GM18498 (cell line): ENCODE results near the gene RCBTB1.
A peak's percentile ranks its signal among the peaks of the same experiment; 100 is the strongest.
"Not testable (repeated sequence)": the region's sequence is repeated elsewhere in the genome, so short reads cannot be mapped to it uniquely, and the experiment has no call there.

Experiments used
- ATAC-seq: cut with Tn5 transposase; IDR thresholded peaks from one replicate; pipeline ENCODE4 v1.9.1; 2021; ENCODE audit warnings: mild to moderate bottlenecking, moderate library complexity; ENCODE audit not compliant: unreplicated experiment

RCBTB1 gene

DNA sequence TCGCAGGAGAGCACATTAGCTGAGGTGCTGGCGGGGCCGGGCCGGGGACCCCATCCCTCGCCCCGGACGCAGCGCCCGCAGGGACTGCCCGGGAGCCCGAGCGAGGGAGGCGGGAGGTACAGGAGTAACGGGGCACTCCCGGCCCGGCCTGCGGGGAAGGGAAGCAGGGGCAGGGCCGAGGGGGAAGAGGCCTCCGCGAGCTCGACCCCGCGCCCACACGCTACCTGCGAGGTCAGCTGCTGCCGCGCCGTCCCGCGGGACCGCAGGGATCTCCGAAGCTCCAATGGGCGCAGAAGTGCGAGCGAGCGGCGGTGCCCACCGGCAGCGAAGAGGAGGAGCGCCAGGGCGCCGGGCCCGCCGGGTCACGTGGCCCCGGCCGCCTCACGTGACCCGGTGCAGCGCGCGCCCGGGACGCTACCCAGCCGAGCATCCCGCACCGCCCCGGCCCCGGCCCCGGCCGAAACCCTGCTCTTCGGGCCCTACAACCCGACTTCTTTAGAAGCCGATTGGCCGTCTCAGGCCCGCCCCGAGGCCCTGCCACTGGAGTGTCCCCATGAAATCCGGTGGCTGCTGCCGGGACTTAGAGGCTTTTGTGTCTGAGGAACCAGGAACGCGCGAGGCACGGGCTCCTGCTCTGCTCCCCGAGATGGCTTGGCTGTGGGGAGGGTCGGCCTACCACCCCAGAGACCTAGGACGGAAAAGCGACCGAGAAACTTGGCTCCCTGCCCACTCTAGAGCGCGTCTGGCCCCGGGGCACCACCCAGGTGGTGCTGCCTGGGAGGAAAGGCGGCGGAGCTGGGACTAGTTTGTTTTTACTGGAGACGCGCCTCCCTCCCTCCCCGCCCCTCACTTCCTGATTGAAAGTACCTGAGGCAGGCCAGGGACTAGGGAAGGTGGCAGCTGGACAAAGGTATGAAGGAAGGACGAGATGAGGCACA is at the start of gene RCBTB1:
RCBTB1 (minus strand) TSS at position 339 of the 938 bp plus-strand sequence. CDS start 18,279 bp downstream, outside the sequence.
- ATAC-seq, result peak; percentile 95

DNA sequence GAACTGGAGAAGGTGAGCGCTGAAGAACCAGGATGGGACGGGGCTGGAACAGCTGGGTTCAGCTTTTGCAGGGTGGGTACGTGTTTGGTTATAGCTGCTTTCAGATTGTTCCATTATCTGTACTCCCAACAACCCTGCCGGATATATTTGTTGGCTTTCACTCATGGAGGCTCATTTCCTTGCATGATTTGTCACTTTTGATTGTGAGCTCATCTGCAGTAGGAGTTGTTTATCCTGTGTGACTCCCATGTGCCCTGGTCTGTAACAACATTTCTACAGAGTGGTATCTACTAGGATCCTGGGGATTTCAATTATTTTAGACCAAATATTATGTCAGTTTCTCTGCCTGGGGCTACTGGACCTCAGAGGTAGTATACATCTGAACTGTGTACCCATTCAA is 48.4 kb upstream of the RCBTB1 start:
- ATAC-seq, result no peak

- no peak for ATAC-seq
Observed at GRCh38 chr13:49632156-49632555, 46.8 kb upstream of the RCBTB1 start.

DNA sequence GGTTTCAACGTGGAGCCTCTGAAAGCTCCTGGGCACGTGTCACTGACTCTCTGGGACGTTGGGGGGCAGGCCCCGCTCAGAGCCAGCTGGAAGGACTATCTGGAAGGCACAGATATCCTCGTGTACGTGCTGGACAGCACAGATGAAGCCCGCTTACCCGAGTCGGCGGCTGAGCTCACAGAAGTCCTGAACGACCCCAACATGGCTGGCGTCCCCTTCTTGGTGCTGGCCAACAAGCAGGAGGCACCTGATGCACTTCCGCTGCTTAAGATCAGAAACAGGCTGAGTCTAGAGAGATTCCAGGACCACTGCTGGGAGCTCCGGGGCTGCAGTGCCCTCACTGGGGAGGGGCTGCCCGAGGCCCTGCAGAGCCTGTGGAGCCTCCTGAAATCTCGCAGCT is 45.2 kb upstream of the RCBTB1 start:
- ATAC-seq, result no peak

DNA sequence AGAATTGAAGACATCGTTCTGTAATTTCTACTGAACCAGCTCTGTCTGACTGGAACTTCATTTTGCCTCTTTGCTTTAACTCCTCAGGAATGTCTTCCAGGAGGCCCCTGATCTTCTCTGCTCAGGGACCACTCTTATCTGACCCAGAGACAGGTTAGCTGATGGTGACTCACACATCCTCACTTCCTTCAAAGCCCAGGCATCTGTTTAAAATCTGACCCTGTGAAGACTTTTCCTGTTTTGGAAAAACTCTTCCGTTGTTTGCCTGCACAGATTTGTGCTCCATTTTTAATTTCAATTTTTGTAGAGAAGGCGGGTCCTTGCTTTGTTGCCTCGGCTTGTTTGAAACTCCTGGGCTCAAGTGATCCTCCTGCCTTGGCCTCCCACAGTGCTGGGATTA is 44.6 kb upstream of the RCBTB1 start:
- no peak for ATAC-seq

GRCh38 chr13:49629196-49629938 is 44.0 kb upstream of the RCBTB1 start:
- ATAC-seq, result no peak

DNA sequence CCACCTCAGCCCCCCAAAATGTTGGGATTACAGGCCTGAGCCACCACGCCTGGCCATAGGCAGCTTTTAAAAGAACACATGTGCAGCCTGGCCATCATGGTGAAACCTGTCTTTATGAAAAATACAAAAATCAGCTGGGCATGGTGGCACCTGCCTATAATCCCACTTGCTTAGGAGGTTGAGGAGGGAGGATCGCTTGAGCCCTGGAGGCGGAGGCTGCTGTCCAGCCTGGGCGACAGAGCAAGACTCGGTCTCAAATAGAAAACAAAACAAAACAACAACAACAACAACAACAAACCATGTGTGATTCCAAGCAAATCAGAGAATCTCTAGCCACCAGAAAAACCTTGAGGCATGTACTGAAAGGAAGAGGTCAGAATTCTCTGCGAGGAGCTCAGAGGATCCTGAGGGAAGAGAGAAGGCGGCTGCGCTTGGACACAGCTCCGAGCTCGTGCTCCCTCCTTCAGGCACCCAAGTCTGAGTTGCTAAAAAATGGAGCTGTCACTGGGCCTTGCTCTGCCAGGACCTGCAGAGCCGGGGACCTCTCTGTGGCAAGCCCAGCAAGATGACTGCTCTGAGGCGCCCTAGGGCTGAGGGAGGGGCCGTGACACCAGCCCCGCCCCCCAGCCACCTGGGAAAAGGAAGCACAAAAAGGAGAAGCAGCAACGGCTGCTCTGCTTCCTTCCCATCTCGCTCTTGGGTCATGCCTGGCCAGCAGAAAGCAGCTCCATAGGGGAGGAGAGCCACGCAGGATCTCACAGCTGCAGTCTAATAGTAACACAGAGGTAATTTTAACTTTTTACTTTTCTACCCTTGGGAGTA is 42.7 kb upstream of the RCBTB1 start, which contains the start of gene ARL11:
ARL11 (plus strand) TSS at position 677 of the 822 bp plus-strand sequence. CDS start 1,941 bp downstream, outside the sequence.
- peak; percentile 93 for ATAC-seq

- ATAC-seq, result no peak
Observed at GRCh38 chr13:49625392-49626079, 40.2 kb upstream of the RCBTB1 start.

- ATAC-seq, result no peak
Observed at GRCh38 chr13:49624229-49624628, 38.9 kb upstream of the RCBTB1 start.

GRCh38 chr13:49622174-49622946 is 37.0 kb upstream of the RCBTB1 start:
- no peak for ATAC-seq

DNA sequence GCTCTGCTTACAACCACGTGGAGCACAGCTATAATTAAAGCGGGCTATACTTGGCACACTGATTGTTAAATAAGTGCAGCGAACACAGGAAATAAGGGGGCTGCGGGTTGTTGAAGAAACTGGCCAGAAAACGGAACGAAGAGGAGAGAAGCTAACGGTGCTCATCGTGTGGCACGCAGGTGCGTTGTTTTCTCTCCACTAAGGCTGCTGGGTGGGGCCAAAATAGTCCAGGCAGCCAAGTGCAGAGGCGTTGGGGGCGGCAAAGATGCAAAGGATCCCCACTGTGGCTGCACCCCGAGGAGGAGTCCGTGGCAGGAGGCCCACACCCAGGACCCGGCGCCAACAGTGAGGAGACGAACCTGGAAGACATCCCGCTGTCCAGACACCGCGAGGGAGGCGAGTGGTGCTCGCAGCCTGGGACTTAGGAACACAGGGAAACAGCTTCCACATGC is 34.8 kb upstream of the RCBTB1 start:
- ATAC-seq, result peak; percentile 85

GRCh38 chr13:49616676-49617065 is 31.3 kb upstream of the RCBTB1 start:
- no peak for ATAC-seq

DNA sequence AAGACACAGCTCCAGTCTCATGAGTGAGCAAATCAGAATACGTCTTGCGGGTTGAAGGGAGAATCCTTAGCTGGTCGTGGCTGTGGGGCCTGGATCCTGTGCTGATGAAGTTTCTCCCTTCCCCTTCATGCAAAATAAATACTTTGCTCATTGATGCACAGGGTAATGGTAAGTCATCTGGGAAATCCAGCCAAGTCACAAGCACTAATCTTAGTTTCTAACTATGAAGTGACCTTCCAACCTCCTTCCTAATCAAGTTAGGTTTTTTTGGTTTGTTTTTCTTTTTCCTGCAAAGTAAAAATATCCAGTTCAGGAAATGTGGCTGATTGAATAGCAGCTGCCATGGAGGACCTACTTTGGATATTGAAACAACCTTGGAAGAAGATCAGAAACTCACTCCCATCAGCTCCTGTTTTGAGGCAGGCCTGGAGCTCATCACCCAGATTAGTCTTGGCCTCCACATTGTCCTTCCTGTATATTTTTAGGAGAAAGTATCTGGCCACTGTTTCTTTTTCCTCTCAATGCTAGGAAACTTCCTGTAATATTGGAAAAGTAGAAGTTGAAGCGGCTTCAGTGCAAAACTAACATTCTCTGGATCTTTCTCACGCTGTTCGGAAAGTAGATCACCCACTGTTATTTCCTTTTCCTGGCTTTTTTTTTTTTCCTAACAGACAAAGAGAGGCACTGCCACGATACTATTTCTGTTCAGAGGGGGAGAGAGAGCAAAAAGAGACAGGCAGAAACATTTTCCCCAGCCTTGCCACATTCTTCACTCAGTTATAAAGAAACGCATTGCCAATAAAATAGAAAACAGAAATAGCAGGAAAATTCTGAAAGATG is 30.7 kb upstream of the RCBTB1 start:
- ATAC-seq, result no peak

- not testable (repeated sequence) for ATAC-seq
Observed at GRCh38 chr13:49612042-49612441, 26.7 kb upstream of the RCBTB1 start.

DNA sequence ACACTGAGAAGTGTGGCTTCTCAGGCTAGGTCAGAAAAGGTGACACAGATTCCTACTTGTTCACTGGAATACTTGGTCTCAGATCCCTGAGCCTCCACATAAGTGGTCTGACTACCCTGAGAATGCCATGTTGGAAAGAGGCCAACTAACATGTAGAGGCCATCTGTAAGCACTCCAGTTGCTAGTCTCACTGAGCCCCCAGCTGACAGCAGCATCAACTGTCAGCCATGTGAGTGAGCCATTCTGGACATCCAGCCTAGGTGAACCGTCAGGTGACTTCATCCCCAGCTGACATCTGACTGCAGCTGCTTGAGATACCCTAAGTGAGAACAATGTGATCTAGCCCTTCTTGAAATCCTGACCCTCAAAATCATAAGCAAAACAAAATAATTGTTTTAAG is 24.8 kb upstream of the RCBTB1 start:
- ATAC-seq, result no peak

DNA sequence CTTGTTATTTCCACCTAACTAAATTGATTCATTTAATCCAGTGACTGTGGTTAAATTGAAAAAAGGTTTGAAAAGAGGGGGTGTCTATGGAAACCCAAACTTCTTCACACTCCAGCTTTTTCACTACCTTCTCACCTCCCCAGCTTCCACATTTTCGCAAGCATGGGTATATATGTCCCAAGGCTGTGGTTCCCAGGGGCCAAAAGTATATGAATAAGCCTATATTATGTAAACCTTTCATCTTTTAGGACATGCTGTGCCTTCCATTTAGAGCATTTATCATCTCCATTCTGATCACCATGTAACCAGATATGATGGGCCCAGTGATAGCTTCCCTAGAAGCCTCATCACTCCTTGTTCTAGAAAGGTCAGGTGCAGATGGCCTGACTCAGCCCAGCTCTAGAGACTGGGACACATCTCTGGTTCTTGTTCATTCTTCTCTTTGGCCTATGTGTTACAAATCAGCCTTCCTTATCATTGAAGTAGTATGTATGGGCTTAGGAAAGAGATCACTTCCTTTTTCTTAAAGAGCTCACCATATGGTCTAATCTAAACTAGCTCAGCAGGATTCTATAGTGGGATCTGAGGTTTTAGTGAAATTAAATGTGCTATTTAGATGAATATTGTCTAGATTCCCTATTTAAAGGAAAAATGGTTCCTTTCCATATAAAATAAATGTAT is 23.4 kb upstream of the RCBTB1 start:
- no peak for ATAC-seq

DNA sequence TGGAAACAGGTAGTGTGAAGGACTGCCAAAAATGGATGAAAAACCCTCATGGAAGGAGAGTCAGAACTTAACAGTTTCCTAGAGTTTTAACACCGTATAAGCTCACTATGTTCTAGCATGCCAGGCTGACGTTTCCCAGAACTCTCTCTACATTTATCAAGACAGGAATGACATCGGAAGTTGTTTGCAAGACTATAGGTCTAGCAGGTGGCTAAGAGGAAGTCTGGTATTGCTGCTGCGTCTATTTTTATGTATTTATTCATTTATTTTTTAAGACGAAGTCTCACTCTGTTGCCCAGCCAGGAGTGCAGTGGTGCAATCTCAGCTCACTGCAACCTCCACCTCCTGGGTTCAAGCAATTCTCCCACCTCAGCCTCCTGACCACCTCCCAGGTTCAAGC is 22.4 kb upstream of the RCBTB1 start:
- ATAC-seq, result no peak
